Activated CD4-positive, alpha-beta T cell treated with anti-CD3 and anti-CD28 coated beads, Interleukin-2, amount 50 U/mL, for 48 hours (primary cell): ENCODE measurements around the gene PXDC1.
"Not testable (repeated sequence)": the region's sequence is repeated elsewhere in the genome, so short reads cannot be mapped to it uniquely, and the experiment has no call there.

Source experiments
- DNase-seq, 2 experiments: peaks; one replicate each; pipeline ENCODE4 v3.0.0-alpha.2; 2020

Gene PXDC1

GRCh38 chr6:3782876-3783832 is 31.6 kb upstream of the PXDC1 start:
- no peak for DNase-seq

- no peak for DNase-seq
Observed at GRCh38 chr6:3781504-3781903, 30.0 kb upstream of the PXDC1 start.

- DNase-seq: no peak
Observed at GRCh38 chr6:3779574-3779849, 28.0 kb upstream of the PXDC1 start.

GRCh38 chr6:3778701-3779573 is 27.4 kb upstream of the PXDC1 start:
- DNase-seq: no peak

- DNase-seq: no peak
Observed at GRCh38 chr6:3777730-3778461, 26.4 kb upstream of the PXDC1 start.

- no peak for DNase-seq
Observed at GRCh38 chr6:3776881-3777507, 25.5 kb upstream of the PXDC1 start.

GRCh38 chr6:3775847-3776246 is 24.3 kb upstream of the PXDC1 start:
- DNase-seq: no peak

GRCh38 chr6:3775386-3775785 is 23.9 kb upstream of the PXDC1 start:
- DNase-seq: no peak

- DNase-seq: no peak
Observed at GRCh38 chr6:3773678-3774298, 22.3 kb upstream of the PXDC1 start.

- DNase-seq: not testable (repeated sequence)
Observed at GRCh38 chr6:3772127-3772999, 20.9 kb upstream of the PXDC1 start.

GRCh38 chr6:3771407-3772011 is 20.0 kb upstream of the PXDC1 start:
- no peak for DNase-seq

- DNase-seq: no peak
Observed at GRCh38 chr6:3770023-3770720, 18.7 kb upstream of the PXDC1 start.

GRCh38 chr6:3769610-3770009 is 18.1 kb upstream of the PXDC1 start:
- DNase-seq: no peak

- no peak for DNase-seq
Observed at GRCh38 chr6:3768502-3768901, 17.0 kb upstream of the PXDC1 start.

GRCh38 chr6:3767483-3767882 is 16.0 kb upstream of the PXDC1 start:
- DNase-seq: not testable (repeated sequence)

- DNase-seq: no peak
Observed at GRCh38 chr6:3766214-3766613, 14.7 kb upstream of the PXDC1 start.

GRCh38 chr6:3765415-3765814 is 13.9 kb upstream of the PXDC1 start:
- no peak for DNase-seq

- DNase-seq: no peak
Observed at GRCh38 chr6:3764516-3765335, 13.2 kb upstream of the PXDC1 start.

GRCh38 chr6:3762852-3763251 is 11.3 kb upstream of the PXDC1 start:
- no peak for DNase-seq
